DOHH2 (cell line): ENCODE measurements around the gene BBC3.

Experiments
- CTCF ChIP-seq: fragments of 200-600 bp; sonication (generic); IDR thresholded peaks from one replicate; pipeline ENCODE4 v1.5.1; 2014; ENCODE audit warnings: antibody characterized with exemption, mild to moderate bottlenecking, low read depth, low read length; ENCODE audit not compliant: poor library complexity, severe bottlenecking
- EZH2phosphoT487 ChIP-seq: fragments of 200-600 bp; sonication (generic); IDR thresholded peaks from 2 replicates; pipeline ENCODE4 v1.6.1; 2017; ENCODE audit warnings: borderline replicate concordance, mild to moderate bottlenecking, antibody characterized with exemption, low read length, moderate library complexity, mixed read lengths

- TF ChIP-seq CTCF (no peak), EZH2phosphoT487 (no peak)
Measured at GRCh38 chr19:47200530-47200929, 30.5 kb downstream of the BBC3 start.
